Measurements from ENCODE around the gene AGAP3.

The AGAP3 gene

GRCh38 chr7:151088019-151088855, 2.0 kb downstream of the AGAP3 start:
- no peak for DNase-seq (ENCODE audit: low read depth)

- no peak for DNase-seq (ENCODE audit: low read depth)
Observed at GRCh38 chr7:151088856-151089699, 2.8 kb downstream of the AGAP3 start.

- DNase-seq (ENCODE audit: low read depth): no peak
Observed at GRCh38 chr7:151089893-151090730, 3.8 kb downstream of the AGAP3 start.

GRCh38 chr7:151091003-151091402, 4.7 kb downstream of the AGAP3 start:
- DNase-seq (ENCODE audit: low read depth): no peak

GRCh38 chr7:151091431-151091830, 5.2 kb downstream of the AGAP3 start:
- DNase-seq (ENCODE audit: low read depth): no peak

- DNase-seq (ENCODE audit: low read depth): no peak
Observed at GRCh38 chr7:151091988-151092387, 5.7 kb downstream of the AGAP3 start.

- DNase-seq (ENCODE audit: low read depth): no peak
Observed at GRCh38 chr7:151093748-151094147, 7.5 kb downstream of the AGAP3 start.

GRCh38 chr7:151094675-151095074, 8.4 kb downstream of the AGAP3 start:
- DNase-seq (ENCODE audit: low read depth): no peak

GRCh38 chr7:151095123-151095797, 9.0 kb downstream of the AGAP3 start:
- no peak for DNase-seq (ENCODE audit: low read depth)

GRCh38 chr7:151095828-151096475, 9.7 kb downstream of the AGAP3 start:
- no peak for DNase-seq (ENCODE audit: low read depth)

- DNase-seq (ENCODE audit: low read depth): no peak
Observed at GRCh38 chr7:151099486-151100211, 13.4 kb downstream of the AGAP3 start.

GRCh38 chr7:151100921-151101320, 14.6 kb downstream of the AGAP3 start:
- DNase-seq (ENCODE audit: low read depth): no peak

- DNase-seq (ENCODE audit: low read depth): no peak
Observed at GRCh38 chr7:151101621-151102396, 15.5 kb downstream of the AGAP3 start.

- no peak for DNase-seq (ENCODE audit: low read depth)
Observed at GRCh38 chr7:151102991-151103390, 16.7 kb downstream of the AGAP3 start.

- no peak for DNase-seq (ENCODE audit: low read depth)
Observed at GRCh38 chr7:151103973-151104372, 17.7 kb downstream of the AGAP3 start.

- DNase-seq (ENCODE audit: low read depth): no peak
Observed at GRCh38 chr7:151104411-151105235, 18.3 kb downstream of the AGAP3 start.

GRCh38 chr7:151107882-151108281, 21.6 kb downstream of the AGAP3 start:
- DNase-seq (ENCODE audit: low read depth): no peak
